GM18499 (cell line): Measurements from ENCODE around the gene C2orf42.
"Not testable (repeated sequence)": the region's sequence is repeated elsewhere in the genome, so short reads cannot be mapped to it uniquely, and the experiment has no call there.

Source experiments
- ATAC-seq: cut with Tn5 transposase; IDR thresholded peaks from one replicate; pipeline ENCODE4 v1.9.1; 2021; ENCODE audit warnings: moderate number of reproducible peaks; ENCODE audit not compliant: insufficient read depth, unreplicated experiment

C2orf42 gene

DNA sequence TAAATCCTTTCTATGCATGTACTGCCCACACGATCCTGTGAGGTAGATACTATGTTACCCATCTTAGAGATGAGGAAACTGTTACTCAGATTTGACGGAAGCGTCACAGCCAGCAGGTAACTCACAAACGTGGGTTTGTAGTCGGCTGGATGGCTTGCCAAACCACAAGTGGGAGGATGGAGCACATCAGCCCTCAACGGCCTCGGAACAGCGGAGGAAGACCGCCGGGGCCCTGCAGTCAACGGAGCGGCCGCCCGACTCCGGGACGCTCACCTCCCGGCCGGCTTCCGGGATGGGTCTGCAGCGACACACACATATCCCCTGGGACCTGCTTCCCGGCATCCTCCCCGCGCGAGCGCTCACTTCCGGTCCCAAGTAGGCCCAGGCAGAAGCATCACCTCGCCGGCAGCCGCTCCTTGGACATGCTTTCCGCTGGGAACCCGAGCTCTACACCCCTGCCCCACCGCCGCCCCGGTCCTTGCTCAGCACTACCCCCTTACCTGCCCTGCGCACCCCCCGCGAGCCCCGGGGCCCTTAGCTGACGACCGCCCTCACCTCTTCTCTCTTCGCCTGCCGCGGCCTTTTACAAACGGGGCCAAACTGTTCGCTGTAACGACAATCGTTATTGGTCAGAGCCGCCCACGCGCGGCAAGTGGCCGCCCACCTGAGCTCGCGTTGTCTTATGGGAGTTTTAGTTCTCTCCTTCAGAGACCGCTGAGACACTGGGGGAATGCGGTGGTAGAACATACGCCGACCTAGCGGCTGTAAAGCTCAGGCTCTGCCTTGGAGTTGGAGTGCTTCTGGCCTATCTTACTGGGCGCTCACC is at the start of gene C2orf42:
TSS of gene C2orf42 (minus strand) at position 602 of the 826 bp plus-strand sequence. CDS start 9,034 bp downstream, outside the sequence.
- peak; percentile 70 for ATAC-seq

DNA sequence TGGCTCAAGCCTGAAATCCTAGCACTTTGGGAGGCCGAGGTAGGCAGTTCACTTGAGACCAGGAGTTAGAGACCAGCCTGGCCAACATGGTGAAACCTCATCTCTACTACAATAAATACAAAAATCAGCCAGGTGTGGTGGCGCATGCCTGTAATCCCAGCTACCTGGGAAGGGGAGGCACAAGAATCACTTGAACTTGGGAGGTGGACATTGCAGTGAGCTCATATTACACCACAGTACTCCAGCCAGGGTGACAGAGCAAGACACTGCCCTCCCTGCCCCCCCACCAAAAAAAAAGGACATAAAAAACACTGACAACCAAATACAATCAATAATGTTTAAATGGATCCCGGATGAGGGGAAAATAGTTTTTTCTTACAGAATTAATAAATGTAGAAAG is 49.8 kb upstream of the C2orf42 start:
- ATAC-seq = no peak

DNA sequence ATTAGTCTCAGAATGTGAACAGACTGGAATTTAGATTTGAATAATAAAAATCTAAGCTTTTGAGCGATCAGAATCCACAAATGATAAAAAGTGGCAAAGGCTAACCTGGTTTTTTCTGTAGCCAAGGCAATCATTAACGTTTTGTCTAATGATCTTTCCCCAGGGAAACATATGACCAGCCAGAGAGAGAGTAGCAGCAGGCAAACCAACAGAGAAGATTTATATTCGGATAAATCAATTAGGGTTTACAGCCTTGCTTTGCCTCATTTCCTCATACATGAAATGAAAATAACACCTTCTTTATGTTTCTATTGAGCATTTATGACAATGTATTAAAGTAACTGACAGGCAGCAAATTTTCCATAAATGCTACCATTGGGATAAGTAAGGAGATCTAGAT is 43.1 kb upstream of the C2orf42 start:
- ATAC-seq = no peak

DNA sequence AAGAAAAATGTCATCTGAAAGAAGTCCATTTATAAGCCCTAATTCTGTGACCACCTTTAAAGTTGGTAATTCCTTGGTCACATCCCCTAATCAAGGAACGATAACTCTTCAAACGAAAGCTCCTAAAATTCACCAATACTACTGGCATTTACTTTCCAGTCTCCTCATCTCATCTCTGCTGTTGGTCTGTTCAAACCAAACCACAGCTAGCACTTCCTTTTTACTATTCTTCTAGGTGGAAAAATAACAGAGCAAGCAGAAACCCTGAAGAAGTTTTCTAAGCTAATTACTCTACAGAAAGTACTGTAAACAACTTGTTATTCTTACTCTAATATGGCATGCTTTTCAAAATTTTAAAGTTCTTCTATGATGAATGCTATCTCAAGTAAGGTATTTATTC is 36.0 kb upstream of the C2orf42 start:
- ATAC-seq = no peak

DNA sequence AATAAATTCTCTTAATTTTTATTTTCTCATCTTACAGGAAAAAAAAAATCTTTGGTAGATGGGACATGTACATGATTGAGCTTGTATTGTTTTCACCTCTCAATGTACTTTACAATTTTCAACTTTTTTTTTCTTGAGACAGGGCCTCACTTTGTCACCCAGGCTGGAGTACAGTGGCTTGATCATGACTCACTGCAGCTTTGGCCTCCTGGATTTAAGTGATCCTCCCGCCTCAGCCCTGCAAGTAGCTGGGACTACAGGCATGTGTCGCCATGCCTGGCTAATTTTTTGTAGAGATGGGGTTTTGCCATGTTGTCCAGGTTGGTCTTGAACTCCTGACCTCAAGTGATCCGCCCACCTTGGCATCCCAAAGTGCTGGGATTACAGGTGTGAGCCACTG is 32.5 kb upstream of the C2orf42 start:
- not testable (repeated sequence) for ATAC-seq

DNA sequence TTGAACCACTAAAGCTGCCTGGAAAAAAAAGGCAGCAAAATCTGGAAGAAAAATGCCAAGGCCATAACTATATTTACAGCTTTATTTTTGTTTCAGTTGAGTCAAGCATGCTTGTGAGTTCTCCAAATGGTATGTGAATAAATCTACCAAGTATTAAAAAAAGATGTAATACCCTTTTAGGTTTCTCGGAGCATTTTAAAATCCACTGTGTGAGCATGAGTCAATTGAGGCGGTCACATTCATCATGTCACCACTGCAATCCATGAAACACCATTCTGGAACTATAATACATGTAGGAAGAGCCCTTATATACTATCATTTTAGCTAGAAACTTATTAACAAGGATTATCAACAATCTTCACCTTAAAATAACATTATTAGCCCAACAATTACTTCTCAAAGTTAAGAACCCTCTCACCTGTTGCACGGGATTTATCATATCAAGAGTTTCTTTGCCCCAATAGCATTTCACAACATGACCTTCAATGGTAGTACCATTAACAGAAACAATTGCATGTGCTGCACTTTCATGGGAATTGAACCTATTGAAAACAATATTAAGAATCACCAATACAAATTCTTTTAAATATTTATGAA is 24.2 kb upstream of the C2orf42 start:
- no peak for ATAC-seq

DNA sequence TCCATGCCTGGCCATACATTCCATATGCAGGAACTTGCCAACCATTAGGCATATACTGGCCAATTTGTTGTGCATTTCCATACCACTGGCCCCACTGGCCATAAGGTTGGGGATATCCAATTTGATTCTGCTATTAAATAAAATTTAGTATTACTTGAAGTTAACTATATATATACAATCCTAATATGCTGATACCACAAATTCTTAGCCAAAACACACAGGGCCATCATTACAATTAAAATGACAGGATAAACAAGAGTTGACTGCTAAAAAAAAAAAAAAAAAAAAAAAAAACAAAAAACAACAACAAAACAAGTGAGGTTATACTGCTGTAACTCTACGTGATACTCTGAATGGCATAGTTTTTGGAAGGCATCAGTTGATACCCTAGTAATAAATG is 23.5 kb upstream of the C2orf42 start:
- ATAC-seq = no peak

DNA sequence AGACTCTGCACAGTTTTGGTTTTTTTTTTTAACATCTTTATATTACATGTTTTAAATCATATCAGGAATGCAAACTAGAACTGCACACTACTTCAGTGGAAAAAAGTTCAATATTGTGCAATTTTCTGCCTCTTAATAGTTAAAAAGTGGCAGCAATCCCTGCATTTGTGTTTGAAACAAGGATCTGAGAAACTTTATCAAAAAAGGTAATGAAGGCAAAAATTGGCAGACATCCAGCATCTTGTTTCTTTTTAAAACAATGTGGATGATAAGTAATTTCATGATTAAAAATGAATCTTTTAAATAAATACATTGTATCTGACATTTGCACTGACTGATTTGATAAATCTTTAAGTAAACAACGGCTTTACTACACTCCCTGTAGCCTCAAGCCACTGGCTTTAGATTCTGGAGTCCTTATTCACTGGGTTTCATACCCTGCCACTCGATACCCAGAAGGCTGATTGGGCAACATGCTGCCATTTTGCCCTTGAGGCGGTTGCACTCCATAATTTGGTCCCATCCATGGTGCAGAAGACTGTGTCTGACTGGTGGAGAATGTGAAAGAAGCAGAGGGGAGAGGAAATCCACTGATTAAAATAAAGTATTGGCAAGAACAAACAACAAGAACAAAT is 21.6 kb upstream of the C2orf42 start:
- no peak for ATAC-seq

DNA sequence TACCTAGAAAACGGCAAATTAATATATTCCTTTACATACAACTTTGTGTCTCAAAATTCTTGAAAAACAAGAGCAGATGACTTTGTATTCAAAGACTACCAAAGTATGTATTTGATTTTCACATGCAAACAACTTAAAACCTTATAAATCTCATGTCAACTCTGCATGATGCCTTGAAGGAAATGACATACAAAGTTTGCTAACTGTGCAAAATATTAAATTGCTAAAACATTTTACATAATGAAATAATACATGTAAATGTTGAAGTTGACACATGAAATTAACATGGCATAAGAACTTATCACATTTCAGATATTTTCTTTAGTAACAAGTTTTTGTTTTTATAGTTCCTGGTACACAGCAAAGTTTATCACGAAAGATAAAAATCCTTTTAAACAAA is 20.8 kb upstream of the C2orf42 start:
- no peak for ATAC-seq

DNA sequence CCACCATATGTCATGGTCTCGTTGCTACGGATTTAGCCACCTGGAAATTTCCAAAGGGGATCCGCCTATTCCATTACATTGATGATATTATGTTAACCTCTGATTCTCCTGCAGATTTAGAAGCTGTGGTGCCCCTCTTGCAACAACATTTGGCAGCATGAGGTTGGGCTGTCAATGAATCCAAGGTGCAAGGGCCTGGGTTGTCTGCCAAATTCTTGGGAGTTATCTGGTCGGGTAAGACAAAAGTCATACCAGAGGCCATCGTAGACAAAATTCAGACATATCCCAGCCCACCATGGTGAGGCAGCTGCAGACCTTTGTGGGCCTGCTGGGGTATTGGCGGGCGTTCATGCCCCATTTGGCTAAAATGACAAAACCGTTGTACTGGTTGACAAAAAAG is 13.6 kb upstream of the C2orf42 start:
- ATAC-seq = no peak

DNA sequence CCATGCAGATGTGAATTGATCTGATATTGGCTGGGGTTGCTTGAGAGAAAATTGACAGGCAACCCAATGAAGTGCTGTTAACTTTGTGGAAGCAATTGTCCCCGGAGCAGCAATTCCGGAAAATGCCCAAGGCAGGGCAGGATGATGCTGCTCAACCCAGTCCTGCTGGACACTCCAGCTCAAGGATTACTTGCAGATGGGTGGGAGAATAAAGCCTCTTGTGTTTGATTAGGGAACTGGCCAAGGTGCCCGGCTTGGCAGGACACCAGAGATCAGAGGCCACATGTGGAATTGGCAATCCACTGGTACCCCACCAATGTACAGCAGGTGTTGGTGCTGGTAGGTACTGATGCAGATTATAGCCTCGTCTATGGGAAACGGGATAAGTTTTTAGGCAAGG is 12.3 kb upstream of the C2orf42 start:
- ATAC-seq = no peak

DNA sequence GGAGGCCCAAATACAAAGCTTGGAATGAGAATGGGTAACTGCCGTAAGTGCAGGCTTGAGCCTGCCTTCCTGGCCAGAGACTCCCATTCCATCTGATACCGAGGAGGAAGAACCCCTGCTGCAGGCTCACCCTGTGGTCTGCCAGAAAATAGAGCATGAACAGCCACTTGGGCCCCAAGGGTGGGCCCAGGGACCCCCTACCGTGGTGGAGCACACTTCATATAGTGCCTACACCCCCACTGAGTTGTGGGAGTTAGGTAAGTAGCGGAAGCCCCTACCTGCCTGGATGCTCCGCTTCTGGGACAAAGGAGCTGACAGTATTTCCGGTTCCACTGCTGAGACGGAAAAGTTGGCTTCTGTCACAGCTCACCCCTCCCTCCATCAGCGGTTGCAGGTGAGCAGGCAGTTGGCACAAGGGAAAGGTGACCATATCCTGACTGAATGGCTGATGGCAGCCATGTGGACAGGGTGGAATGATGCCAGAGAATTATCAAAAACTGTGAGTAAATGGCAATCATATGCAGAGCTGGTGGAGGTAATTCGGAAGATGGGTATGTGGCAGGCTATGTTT is 11.5 kb upstream of the C2orf42 start:
- no peak for ATAC-seq

DNA sequence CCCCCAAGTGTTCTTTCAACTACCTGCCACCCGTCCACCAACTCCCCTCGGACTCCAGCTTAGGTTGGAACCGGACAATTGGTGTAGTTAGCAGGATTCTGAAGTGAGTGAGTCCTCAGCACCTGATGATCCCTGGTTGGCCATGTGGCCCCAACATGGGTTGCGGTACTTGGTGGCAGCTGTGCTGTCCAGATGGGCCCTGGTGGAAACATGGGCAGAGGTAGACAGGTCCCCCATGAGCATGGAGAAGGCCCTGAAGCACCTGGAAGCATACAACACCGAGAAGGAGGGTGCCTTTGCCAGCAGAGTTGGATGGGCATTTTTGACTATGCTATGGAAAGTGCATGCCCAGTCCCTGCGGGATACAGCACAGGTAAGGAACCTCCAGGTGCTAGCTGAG is 11.0 kb upstream of the C2orf42 start:
- ATAC-seq = no peak

DNA sequence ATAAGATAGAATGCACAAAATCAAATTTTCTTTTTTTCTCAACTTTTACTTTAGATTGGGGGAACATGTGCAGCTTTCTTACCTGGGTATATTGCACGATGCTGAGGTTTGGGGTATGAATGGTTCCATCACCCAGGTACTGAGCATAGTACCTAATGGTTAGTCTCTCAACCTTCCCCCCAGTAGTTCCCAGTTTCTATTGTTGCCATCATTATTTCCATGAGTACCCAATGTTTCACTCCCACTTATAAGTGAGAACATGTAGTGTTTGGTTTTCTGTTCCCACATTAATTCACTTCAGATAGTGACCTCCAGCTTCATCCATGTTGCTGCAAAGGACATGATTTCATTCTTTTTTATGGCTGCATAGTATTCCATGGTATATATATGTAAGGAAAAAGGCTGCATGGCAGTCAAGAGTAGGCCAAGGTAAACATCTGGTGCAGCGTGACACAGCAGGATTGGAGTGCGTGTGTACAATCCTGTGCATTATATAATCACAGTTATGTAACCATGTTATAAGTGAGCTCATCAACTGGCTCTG is 10.5 kb upstream of the C2orf42 start:
- ATAC-seq = no peak

DNA sequence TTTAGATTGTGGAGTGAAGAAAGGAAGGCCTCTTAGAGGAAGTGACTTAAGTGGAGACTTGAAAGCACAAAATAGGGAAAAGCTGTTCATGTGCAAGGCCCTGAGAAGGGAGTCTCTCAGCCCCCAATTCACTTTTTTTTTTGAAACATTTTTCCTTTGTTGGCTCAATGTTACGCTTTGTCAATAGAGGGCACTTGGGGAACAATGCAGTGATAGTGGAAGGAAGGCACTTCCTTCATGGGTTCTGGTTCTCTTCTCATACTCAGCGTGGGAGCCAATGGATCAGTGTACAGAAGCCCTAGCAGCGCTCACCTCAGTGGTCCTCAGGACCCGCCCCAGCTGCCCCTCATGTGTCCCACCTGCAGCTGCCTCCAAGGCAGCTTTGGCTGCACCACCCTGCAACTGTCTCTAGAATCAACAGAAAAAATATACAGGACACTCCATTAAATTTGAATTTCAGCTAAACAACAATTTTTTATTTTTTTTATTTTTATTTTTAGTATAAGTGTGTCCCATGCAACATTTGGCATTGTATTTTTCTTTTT is 8.6 kb upstream of the C2orf42 start:
- ATAC-seq = no peak

DNA sequence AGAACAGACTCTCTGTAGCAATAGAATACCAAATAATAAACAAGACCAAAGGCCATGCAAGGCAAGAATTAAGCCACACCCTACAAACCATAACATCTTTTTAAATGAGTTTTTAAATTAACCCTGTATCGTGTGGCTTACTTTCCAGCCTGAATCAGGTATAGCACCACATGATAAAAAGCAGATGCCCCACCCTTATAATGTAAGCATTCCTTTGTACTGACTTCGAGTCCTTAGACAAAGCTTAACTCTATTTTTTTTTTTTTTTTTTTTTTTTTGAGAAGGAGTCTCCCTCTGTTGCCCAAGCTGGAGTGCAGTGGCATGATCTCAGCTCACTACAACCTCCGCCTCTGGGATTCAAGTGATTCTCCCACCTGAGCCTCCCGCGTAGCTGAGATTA is 1.7 kb upstream of the C2orf42 start:
- no peak for ATAC-seq

DNA sequence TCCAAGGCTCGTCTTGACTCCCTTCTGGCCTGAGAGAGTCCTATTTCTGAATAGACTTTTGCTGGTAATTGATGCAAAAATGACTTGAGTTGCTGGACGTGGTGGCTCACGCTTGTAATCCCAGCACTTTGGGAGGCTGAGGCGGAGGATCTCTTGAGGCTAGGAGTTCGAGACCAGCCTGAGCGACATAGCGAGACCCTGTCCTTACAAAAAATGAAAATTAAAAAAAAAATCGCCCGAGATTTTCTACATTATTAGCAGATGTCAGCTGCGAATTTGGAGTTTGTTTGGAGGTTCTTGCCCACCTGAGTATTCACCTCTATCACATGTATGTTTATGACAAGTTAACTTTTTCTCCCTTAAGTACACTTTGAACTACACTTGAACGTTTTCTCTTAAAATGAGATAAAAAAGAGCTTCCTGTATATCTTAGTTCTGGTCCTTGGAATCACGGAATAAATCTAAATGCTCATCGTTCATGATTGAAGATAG is 471 bp upstream of the C2orf42 start:
- ATAC-seq = no peak

DNA sequence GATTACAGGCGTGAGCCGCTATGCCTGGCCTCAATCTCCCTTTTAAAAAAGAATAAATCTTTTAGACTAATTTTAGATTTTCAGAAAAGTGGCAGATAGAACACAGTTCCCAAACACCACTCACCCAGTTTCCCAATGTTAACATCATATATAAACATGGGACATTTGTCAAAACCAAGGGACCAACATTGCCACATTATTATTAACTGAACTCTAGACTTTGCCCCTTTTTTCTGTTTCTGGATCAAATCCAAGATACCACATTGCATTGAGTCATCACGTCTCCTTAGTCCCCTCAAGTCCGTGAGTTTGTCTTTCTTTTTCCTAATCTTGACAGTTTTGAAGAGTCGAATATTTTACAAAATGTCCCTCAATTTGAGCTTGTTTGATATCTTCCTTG is 2.4 kb downstream of the C2orf42 start:
- ATAC-seq = no peak

DNA sequence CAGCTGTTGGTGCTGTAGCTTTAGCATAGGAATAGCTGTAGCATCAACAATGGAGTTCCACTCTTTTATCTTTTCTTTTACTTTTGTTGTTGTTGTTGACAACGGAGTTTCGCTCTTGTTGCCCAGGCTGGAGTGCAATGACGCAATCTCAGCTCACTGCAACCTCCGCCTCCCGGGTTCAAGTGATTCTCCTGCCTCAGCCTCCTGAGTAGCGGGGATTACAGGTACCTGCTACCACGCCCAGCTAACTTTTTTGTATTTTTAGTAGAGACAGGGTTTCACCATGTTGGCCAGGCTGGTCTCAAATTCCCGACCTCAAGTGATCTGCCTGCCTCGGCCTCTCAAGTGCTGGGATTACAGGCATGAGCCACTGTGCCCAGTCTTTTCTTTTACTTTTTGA is 3.6 kb downstream of the C2orf42 start:
- ATAC-seq = not testable (repeated sequence)

DNA sequence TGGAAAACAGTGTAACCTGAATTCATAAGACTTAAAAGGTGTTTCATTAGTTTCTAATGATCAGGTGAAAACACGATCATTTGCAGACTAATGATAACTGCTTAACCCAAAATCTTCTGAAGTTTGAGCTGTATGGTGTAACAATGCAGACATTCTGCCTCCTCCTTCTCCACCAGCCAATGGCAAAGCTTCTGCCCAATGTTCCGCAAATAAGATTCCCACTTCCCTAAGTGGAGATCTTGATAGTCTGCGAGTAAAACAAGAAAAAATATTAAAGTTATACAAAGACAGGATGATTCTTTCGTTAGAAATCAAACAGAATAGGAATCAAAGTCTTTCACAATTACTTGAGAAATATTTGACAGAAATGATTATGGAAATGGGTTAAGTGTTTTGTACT is 8.1 kb downstream of the C2orf42 start:
- ATAC-seq = no peak
